ENCODE results near the gene ROBO1. TPM values are rescaled to one million over a fixed set of nuclear protein-coding genes. Genes with fewer than 3 reads are reported as not detected.
"Not testable (repeated sequence)": the region's sequence is repeated elsewhere in the genome, so short reads cannot be mapped to it uniquely, and the experiment has no call there.

ROBO1 gene
- total RNA-seq, 1 donor from 2014 or later, result 31.7 TPM

DNA sequence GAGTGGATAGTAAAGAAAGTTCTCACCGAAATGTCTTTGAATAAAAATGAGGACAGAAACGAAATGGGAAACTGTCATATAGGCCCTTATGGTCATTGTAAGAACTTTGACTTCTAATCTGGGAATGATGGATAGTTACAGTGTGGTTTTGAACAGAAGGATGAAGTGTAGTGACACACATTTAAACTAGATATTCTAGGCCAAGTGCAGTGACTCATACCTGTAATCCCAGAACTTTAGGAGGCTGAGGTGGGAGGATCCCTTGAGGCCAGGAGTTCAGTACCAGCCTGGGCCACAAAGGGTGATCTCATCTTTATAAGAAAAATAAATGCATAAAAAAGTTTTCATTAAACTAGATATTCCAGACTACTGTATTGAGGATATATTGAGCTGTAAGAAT lies 452.8 kb downstream of the ROBO1 start:
- Histone ChIP-seq H3K36me3 (ENCODE audit: control insufficient read depth, insufficient read depth, low read length) (no peaks in the 10 kb centered on the region), H3K4me3 (ENCODE audit: low read depth, low read length) (no peak overlapping the region)
- TF ChIP-seq, protein P1, sequence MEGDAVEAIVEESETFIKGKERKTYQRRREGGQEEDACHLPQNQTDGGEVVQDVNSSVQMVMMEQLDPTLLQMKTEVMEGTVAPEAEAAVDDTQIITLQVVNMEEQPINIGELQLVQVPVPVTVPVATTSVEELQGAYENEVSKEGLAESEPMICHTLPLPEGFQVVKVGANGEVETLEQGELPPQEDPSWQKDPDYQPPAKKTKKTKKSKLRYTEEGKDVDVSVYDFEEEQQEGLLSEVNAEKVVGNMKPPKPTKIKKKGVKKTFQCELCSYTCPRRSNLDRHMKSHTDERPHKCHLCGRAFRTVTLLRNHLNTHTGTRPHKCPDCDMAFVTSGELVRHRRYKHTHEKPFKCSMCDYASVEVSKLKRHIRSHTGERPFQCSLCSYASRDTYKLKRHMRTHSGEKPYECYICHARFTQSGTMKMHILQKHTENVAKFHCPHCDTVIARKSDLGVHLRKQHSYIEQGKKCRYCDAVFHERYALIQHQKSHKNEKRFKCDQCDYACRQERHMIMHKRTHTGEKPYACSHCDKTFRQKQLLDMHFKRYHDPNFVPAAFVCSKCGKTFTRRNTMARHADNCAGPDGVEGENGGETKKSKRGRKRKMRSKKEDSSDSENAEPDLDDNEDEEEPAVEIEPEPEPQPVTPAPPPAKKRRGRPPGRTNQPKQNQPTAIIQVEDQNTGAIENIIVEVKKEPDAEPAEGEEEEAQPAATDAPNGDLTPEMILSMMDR (IDR thresholded peaks at IDR 0.05; ENCODE audit: insufficient read depth, low read length, poor library complexity, severe bottlenecking), result no peak

DNA sequence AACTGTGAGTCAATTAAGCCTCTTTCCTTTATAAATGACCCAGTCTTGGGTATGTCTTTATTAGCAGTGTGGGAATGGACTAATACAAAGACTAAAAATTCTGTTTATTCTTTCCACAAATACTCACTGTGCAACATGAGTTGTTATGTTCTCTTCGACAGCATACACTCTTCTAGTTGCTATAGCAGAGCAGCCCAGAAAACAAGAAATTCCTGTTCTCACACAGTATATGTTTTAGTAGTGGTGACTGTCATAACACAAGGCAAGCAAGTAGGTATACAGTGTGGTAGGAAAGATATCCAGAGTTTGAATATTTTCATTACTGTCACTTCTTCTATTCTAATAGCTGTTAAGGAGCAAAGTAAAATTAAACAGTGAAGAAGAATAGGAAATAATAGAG lies 453.3 kb downstream of the ROBO1 start:
- Histone ChIP-seq H3K36me3 (ENCODE audit: control insufficient read depth, insufficient read depth, low read length) (no peaks in the 10 kb centered on the region), H3K27me3 (ENCODE audit: control insufficient read depth, insufficient read depth, low read length) (no peaks in the 10 kb centered on the region), H3K4me3 (ENCODE audit: low read depth, low read length) (no peak overlapping the region)
- TF ChIP-seq, protein P1 (IDR thresholded peaks at IDR 0.05; ENCODE audit: insufficient read depth, low read length, poor library complexity, severe bottlenecking), result no peak
- DNase-seq (ENCODE audit: low read depth), result no peak

More for the DNA sequence above, 452.8 kb downstream of the ROBO1 start:
- DNase-seq (ENCODE audit: low read depth), result no peak
- no peaks in the 10 kb centered on the region for H3K27me3 ChIP-seq (ENCODE audit: control insufficient read depth, insufficient read depth, low read length)

DNA sequence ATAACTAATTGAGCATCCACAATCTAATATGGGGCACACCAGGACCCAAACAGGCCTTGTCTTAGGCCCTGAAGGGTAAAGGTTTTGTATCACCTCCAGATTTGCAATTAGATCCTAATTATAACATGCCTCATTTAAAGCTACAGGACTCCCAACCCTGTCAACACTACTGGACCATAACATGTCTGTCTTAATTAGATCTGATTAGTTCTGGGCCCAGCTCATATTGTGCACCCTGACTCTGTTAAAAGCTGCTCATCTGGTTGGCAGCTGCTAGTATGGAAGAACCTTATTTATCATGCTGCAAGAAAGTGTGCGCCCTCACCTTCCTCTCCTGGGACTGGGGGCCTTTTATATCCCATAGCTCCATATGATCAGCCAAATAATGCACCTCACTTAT lies 457.8 kb downstream of the ROBO1 start:
- DNase-seq (ENCODE audit: low read depth), result no peak
- TF ChIP-seq, protein P1 (IDR thresholded peaks at IDR 0.05; ENCODE audit: insufficient read depth, low read length, poor library complexity, severe bottlenecking), result no peak
- H3K4me3 ChIP-seq (ENCODE audit: low read depth, low read length), result no peak overlapping the region

DNA sequence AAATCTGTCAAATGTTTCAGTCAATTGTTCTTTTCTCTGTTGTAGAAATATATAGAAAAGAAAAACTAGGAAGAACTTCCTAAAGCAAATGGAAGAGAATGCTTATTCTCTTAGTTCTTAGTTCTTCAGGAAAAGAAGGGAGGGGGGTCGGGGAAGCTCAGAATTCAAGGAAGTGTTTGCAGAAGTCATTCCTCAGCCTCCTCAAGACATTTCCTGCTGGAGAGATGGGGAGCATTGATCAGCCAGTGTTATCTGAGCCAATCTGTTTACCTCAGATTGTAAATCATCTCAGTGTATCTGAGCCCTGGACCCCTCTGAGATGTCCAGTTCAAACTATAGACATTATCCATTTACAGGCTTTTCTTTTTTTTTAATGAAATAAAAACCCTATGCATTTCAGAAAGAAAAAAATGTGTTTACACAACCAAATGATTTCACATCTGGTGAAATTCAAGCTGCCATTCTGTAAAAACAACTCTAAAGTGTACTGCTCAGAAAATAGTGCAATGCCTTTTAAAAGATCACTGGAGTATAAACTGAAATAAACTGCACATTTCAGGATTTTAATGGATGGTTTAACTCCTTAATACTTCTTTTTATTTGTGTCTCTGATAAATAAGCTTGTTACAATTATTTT lies 460.7 kb downstream of the ROBO1 start:
- H3K27me3 ChIP-seq (ENCODE audit: control insufficient read depth, insufficient read depth, low read length), result no peaks in the 10 kb centered on the region
- DNase-seq (ENCODE audit: low read depth), result no peak
- TF ChIP-seq, protein P1 (IDR thresholded peaks at IDR 0.05; ENCODE audit: insufficient read depth, low read length, poor library complexity, severe bottlenecking), result no peak
- no peak overlapping the region for H3K4me3 ChIP-seq (ENCODE audit: low read depth, low read length)
- H3K36me3 ChIP-seq (ENCODE audit: control insufficient read depth, insufficient read depth, low read length), result no peaks in the 10 kb centered on the region

More for the DNA sequence above, 457.8 kb downstream of the ROBO1 start:
- no peaks in the 10 kb centered on the region for H3K36me3 ChIP-seq (ENCODE audit: control insufficient read depth, insufficient read depth, low read length)
- no peaks in the 10 kb centered on the region for H3K27me3 ChIP-seq (ENCODE audit: control insufficient read depth, insufficient read depth, low read length)

DNA sequence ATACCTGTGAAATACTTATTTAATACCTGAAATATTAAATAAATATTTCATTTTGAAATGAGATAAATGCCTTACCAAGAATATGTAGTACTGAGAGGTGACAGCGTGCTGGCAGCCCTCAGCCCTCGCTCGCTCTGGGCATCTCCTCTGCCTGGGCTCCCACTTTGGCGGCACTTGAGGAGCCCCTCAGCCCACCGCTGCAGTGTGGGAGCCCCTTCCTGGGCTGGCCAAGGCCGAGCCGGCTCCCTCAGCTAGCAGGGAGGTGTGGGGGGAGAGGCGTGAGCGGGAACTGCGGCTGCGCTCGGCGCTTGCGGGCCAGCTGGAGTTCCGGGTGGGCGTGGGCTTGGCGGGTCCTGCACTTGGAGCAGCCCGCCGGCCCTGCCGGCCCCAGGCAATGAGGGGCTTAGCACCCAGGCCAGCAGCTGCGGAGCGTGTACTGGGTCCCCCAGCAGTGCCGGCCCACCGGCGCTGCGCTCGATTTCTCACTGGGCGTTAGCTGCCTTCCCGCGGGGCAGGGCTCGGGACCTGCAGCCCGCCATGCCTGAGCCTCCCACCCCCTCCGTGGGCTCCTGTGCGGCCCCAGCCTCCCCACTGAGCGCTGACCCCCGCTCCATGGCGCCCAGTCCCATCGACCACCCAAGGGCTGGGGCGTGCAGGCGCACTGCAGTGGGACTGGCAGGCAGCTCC lies 467.7 kb downstream of the ROBO1 start:
- H3K4me3 ChIP-seq (ENCODE audit: low read depth, low read length); H3K27me3 ChIP-seq (ENCODE audit: control insufficient read depth, insufficient read depth, low read length); DNase-seq (ENCODE audit: low read depth); H3K36me3 ChIP-seq (ENCODE audit: control insufficient read depth, insufficient read depth, low read length): not testable (repeated sequence)

DNA sequence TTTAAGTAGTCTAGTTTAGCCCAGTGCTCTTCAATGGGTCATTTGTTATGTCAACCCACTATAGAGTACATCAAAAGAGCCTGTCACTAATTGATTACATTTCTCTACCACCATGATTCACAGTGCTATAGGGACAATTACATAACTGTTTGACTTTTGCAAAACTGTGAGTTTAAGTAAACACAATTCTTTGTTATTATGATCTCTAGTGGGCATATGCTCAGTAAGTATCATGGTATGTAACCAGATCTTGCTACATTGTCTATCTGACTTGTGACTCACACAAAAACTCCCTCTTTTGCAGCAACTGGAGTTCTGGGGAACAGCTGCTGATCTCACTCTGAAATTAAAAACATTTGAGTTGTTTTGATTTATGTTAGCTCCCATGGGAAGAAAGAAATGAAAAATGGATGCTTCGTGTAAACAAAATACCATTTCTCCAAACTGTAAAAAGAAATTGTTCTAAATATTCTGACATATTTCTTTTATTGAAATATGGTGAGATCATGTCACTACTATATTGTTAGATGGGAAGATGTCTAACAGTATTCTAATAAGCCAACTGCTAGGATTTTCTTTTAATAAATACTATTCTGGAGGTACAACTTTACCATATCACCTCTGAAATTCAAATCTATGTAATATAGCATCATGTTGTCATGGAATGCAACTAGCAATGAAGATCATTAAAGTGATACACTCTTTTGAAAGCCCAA lies 470.4 kb downstream of the ROBO1 start:
- no peaks in the 10 kb centered on the region for H3K36me3 ChIP-seq (ENCODE audit: control insufficient read depth, insufficient read depth, low read length)
- H3K4me3 ChIP-seq (ENCODE audit: low read depth, low read length), result no peak overlapping the region
- DNase-seq (ENCODE audit: low read depth), result peak; percentile 64
- no peaks in the 10 kb centered on the region for H3K27me3 ChIP-seq (ENCODE audit: control insufficient read depth, insufficient read depth, low read length)
- TF ChIP-seq, protein P1 (IDR thresholded peaks at IDR 0.05; ENCODE audit: insufficient read depth, low read length, poor library complexity, severe bottlenecking), result no peak
